WTC11 (cell line): ENCODE results near the gene PPAN. TPM values are rescaled to one million over a fixed set of nuclear protein-coding genes. Genes with fewer than 3 reads are reported as not detected.

ENCODE experiments used
- ATAC-seq: fragments of 200-7000 bp; cut with Tn5 transposase; 2 replicates; pipeline ENCODE4 v1.10.0; 2021; ENCODE audit warnings: mild to moderate bottlenecking, moderate library complexity
- Bru-seq: library from RNA; stranded (reverse); fragments of 400-500 nt; gene quantifications from one replicate; lab custom pipeline; 2021; lab: Mats Ljungman, UMichigan
- CTCF ChIA-PET: fragments of 300-600 bp; sonication (Branson Sonifier 250); formaldehyde crosslinking; loops from one replicate; lab custom pipeline; 2021; ENCODE audit warnings: antibody characterized with exemption; lab: Charles Lee
- POLR2A ChIA-PET: fragments of 350-600 bp; sonication (Branson Sonifier 250); formaldehyde crosslinking; loops from one replicate; lab custom pipeline; 2021; ENCODE audit warnings: antibody characterized with exemption; lab: Charles Lee
- DNase-seq: peaks from one replicate; pipeline ENCODE4 v3.0.0; 2021; ENCODE audit warnings: low spot score
- H3K27ac Mint-ChIP-seq: 2 replicates; pipeline ENCODE4 v1.8.0; 2021; ENCODE audit warnings: mixed read lengths
- H3K27me3 Mint-ChIP-seq: 2 replicates; pipeline ENCODE4 v1.8.0; 2021; ENCODE audit warnings: low read depth, mild to moderate bottlenecking, moderate library complexity, mixed read lengths
- H3K36me3 Mint-ChIP-seq: 2 replicates; pipeline ENCODE4 v1.8.0; 2021; ENCODE audit warnings: mixed read lengths
- H3K4me1 Mint-ChIP-seq: 2 replicates; pipeline ENCODE4 v1.8.0; 2022; ENCODE audit warnings: mixed read lengths
- H3K4me3 Mint-ChIP-seq: 2 replicates; pipeline ENCODE4 v1.8.0; 2021; ENCODE audit warnings: mild to moderate bottlenecking, moderate library complexity, mixed read lengths
- H3K9me3 Mint-ChIP-seq: 2 replicates; pipeline ENCODE4 v1.8.0; 2021; ENCODE audit warnings: mixed read lengths
- CBFB ChIP-seq: sonication (generic); formaldehyde crosslinking; IDR thresholded peaks from 2 replicates; pipeline ENCODE4 v1.8.1; 2022; ENCODE audit warnings: mild to moderate bottlenecking, low read depth, missing genetic modification reagents
- EMX1 ChIP-seq: fragments of 250-450 bp; sonication (Bioruptor Pico); IDR thresholded peaks from 2 replicates; pipeline ENCODE4 v1.8.0; 2021; ENCODE audit warnings: mild to moderate bottlenecking
- ESRRA ChIP-seq: sonication (generic); formaldehyde crosslinking; IDR thresholded peaks from 2 replicates; pipeline ENCODE4 v1.8.1; 2022; ENCODE audit warnings: mild to moderate bottlenecking, missing genetic modification reagents, borderline replicate concordance
- FOXK1 ChIP-seq: sonication (generic); formaldehyde crosslinking; IDR thresholded peaks from 2 replicates; pipeline ENCODE4 v1.8.0; 2022; ENCODE audit warnings: mild to moderate bottlenecking, moderate library complexity, missing genetic modification reagents
- FOXP1 ChIP-seq: sonication (generic); formaldehyde crosslinking; IDR thresholded peaks from 2 replicates; pipeline ENCODE4 v1.8.0; 2022; ENCODE audit warnings: missing genetic modification reagents, mild to moderate bottlenecking, moderate library complexity, borderline replicate concordance
- MXD4 ChIP-seq: fragments of 250-450 bp; sonication (Bioruptor Pico); IDR thresholded peaks from 2 replicates; pipeline ENCODE4 v1.8.0; 2021; ENCODE audit warnings: mild to moderate bottlenecking, moderate library complexity, borderline replicate concordance
- NFE2L1 ChIP-seq: sonication (generic); formaldehyde crosslinking; IDR thresholded peaks from 2 replicates; pipeline ENCODE4 v1.8.1; 2023; ENCODE audit warnings: missing genetic modification reagents
- ZNF121 ChIP-seq: sonication (generic); formaldehyde crosslinking; IDR thresholded peaks from 2 replicates; pipeline ENCODE4 v1.8.0; 2023; ENCODE audit warnings: missing genetic modification reagents
- ZNF219 ChIP-seq: sonication (generic); formaldehyde crosslinking; IDR thresholded peaks from 2 replicates; pipeline ENCODE4 v1.8.0; 2023; ENCODE audit warnings: missing genetic modification reagents, mild to moderate bottlenecking, borderline replicate concordance
- ZNF317 ChIP-seq: sonication (generic); formaldehyde crosslinking; IDR thresholded peaks from 2 replicates; pipeline ENCODE4 v1.8.1; 2023; ENCODE audit warnings: low read depth, mild to moderate bottlenecking, moderate library complexity, missing genetic modification reagents, borderline replicate concordance
- long read RNA-seq, 3 experiments: library from RNA in 1 of 3; library from capped mRNA in 1 of 3; library from polyadenylated mRNA in 1 of 3; unstranded in 2 of 3; stranded (forward) in 1 of 3; transcript quantifications; one replicate each; pipeline ENCODE4 v2.0.0, GENCODE V29; 2021
- total RNA-seq: library from RNA; stranded (reverse); gene quantifications from 3 replicates; pipeline ENCODE4 v1.2.3, GENCODE V29; 2021
- TF ChIP-seq, protein P1 (sequence below): sonication (generic); formaldehyde crosslinking; IDR thresholded peaks from 2 replicates; pipeline ENCODE4 v1.8.0; 2023; ENCODE audit warnings: mild to moderate bottlenecking, missing genetic modification reagents
- TF ChIP-seq, protein P2 (sequence below): sonication (generic); formaldehyde crosslinking; IDR thresholded peaks from 2 replicates; pipeline ENCODE4 v1.8.0; 2022; ENCODE audit warnings: mild to moderate bottlenecking, missing genetic modification reagents
- TF ChIP-seq, protein P3 (sequence below): sonication (generic); formaldehyde crosslinking; IDR thresholded peaks from 2 replicates; pipeline ENCODE4 v1.8.1; 2023; ENCODE audit warnings: mild to moderate bottlenecking, missing genetic modification reagents, moderate library complexity
- TF ChIP-seq, protein P4 (sequence below): sonication (generic); formaldehyde crosslinking; IDR thresholded peaks from 2 replicates; pipeline ENCODE4 v1.8.1; 2023; ENCODE audit warnings: mild to moderate bottlenecking, missing genetic modification reagents
- TF ChIP-seq, protein P5 (sequence below): sonication (generic); formaldehyde crosslinking; IDR thresholded peaks from 2 replicates; pipeline ENCODE4 v1.8.0; 2023; ENCODE audit warnings: missing genetic modification reagents, mild to moderate bottlenecking, borderline replicate concordance
- TF ChIP-seq, protein P6 (sequence below): sonication (generic); formaldehyde crosslinking; IDR thresholded peaks from 2 replicates; pipeline ENCODE4 v1.8.0; 2022; ENCODE audit warnings: mild to moderate bottlenecking, missing genetic modification reagents
- TF ChIP-seq, protein P7 (sequence below): sonication (generic); formaldehyde crosslinking; IDR thresholded peaks from 2 replicates; pipeline ENCODE4 v1.8.0; 2023; ENCODE audit warnings: missing genetic modification reagents

The PPAN gene, protein sequence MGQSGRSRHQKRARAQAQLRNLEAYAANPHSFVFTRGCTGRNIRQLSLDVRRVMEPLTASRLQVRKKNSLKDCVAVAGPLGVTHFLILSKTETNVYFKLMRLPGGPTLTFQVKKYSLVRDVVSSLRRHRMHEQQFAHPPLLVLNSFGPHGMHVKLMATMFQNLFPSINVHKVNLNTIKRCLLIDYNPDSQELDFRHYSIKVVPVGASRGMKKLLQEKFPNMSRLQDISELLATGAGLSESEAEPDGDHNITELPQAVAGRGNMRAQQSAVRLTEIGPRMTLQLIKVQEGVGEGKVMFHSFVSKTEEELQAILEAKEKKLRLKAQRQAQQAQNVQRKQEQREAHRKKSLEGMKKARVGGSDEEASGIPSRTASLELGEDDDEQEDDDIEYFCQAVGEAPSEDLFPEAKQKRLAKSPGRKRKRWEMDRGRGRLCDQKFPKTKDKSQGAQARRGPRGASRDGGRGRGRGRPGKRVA
- total RNA-seq, result 74.1 to 83.7 TPM (median 80.8 TPM) in 3 replicates
- percentile 87 among the genes with signal in this experiment for Bru-seq, nascent RNA
- long read RNA-seq, experiment 1, transcript PPAN-202 (11 exons, 1,575 nt), result minor isoform, 28 of 440 reads
- long read RNA-seq, experiment 1, transcript PPAN-201 (12 exons, 1,657 nt), result major isoform, 380 of 440 reads
- long read RNA-seq, experiment 1, partial matches to known transcripts, result 2 of 440 reads
- long read RNA-seq, experiment 1, other reads (novel, unspliced or antisense), result 28 of 440 reads
- long read RNA-seq, experiment 2, transcript PPAN-208 (3 exons, 1,017 nt), result major isoform, 6 of 14 reads
- long read RNA-seq, experiment 2, transcript PPAN-201 (12 exons, 1,657 nt), result major isoform, 6 of 14 reads
- long read RNA-seq, experiment 2, partial matches to known transcripts, result 0 of 14 reads
- long read RNA-seq, experiment 2, other reads (novel, unspliced or antisense), result 0 of 14 reads
- long read RNA-seq, experiment 3, transcript PPAN-202 (11 exons, 1,575 nt), result minor isoform, 36 of 208 reads
- long read RNA-seq, experiment 3, transcript PPAN-201 (12 exons, 1,657 nt), result major isoform, 152 of 208 reads
- long read RNA-seq, experiment 3, partial matches to known transcripts, result 2 of 208 reads
- long read RNA-seq, experiment 3, other reads (novel, unspliced or antisense), result 17 of 208 reads

DNA sequence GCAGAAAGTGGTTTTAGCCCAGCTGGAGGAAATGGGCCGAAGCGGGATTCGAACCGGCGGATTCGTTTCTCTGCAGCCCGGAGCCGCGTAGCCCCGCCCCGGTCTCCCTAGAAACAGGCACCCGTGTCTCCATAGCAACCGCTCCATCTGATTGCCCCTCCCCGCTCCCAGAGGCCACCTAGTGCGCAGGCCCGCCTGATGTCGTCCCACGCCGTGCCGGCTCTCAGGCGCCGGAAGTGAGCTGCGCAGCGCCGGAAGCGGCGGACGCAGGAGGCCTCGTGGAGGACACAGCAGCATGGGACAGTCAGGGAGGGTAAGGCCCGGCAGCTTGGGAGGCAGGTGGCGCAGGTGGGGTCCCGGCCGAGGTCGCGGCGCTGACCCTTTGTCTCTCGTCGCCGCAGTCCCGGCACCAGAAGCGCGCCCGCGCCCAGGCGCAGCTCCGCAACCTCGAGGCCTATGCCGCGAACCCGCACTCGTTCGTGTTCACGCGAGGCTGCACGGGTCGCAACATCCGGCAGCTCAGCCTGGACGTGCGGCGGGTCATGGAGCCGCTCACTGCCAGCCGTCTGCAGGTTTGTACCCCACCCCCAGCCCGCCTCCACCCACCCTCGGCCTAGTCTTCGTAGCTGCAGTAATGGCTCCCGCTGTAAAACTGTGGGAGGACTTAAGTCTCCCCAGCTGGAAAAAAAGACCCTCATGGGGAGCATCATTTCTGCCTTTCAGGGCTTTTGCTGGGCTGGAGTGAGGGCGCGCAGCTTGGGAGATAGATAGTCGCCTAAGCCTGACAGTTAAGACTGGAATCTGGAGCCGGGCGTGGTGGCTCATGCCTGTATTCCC, at the start of gene PPAN:
PPAN (plus strand) TSS at position 263 of the 837 bp plus-strand sequence; CDS start at position 296, 33 bp downstream.
- H3K4me1 Mint-ChIP-seq, result peaks cover 10% of the 10 kb centered on the region
- peak within 1 kb of the TSS; percentile 84 for H3K27ac Mint-ChIP-seq
- H3K4me3 Mint-ChIP-seq, result peak within 1 kb of the TSS; percentile 95
- peak; percentile 86 for ATAC-seq
- POLR2A ChIA-PET, result interaction anchor here (0.6 to 1.6 kb wide), 5 partner anchors 9 to 86 kb away, joined by 3 to 9 read pairs (median 3); partner anchors contain the start of gene EIF3G
- CTCF ChIA-PET, result interaction anchor here (0.6 to 1.4 kb wide), 8 partner anchors 8 to 366 kb away, joined by 3 to 10 read pairs (median 4); no protein-coding TSS in a partner anchor
- no peaks in the 10 kb centered on the region; the same call in 1 of the 2 replicates for H3K27me3 Mint-ChIP-seq
- no peaks in the 10 kb centered on the region for H3K9me3 Mint-ChIP-seq
- DNase-seq, result peak; percentile 98
- peaks cover 38% of the 10 kb centered on the region for H3K36me3 Mint-ChIP-seq
- TF ChIP-seq, protein P1, sequence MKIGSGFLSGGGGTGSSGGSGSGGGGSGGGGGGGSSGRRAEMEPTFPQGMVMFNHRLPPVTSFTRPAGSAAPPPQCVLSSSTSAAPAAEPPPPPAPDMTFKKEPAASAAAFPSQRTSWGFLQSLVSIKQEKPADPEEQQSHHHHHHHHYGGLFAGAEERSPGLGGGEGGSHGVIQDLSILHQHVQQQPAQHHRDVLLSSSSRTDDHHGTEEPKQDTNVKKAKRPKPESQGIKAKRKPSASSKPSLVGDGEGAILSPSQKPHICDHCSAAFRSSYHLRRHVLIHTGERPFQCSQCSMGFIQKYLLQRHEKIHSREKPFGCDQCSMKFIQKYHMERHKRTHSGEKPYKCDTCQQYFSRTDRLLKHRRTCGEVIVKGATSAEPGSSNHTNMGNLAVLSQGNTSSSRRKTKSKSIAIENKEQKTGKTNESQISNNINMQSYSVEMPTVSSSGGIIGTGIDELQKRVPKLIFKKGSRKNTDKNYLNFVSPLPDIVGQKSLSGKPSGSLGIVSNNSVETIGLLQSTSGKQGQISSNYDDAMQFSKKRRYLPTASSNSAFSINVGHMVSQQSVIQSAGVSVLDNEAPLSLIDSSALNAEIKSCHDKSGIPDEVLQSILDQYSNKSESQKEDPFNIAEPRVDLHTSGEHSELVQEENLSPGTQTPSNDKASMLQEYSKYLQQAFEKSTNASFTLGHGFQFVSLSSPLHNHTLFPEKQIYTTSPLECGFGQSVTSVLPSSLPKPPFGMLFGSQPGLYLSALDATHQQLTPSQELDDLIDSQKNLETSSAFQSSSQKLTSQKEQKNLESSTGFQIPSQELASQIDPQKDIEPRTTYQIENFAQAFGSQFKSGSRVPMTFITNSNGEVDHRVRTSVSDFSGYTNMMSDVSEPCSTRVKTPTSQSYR (CRISPR knock-in tag), result 0 out of 2 replicates have a peak, but pooled peaks have one; percentile 12
- TF ChIP-seq FOXP1 (CRISPR knock-in tag), result peak; percentile 91; the same call in 1 of the 2 replicates
- 0 out of 2 replicates have a peak, but pooled peaks have one; percentile 69 for TF ChIP-seq ZNF219 (CRISPR knock-in tag)
- TF ChIP-seq, protein P2, sequence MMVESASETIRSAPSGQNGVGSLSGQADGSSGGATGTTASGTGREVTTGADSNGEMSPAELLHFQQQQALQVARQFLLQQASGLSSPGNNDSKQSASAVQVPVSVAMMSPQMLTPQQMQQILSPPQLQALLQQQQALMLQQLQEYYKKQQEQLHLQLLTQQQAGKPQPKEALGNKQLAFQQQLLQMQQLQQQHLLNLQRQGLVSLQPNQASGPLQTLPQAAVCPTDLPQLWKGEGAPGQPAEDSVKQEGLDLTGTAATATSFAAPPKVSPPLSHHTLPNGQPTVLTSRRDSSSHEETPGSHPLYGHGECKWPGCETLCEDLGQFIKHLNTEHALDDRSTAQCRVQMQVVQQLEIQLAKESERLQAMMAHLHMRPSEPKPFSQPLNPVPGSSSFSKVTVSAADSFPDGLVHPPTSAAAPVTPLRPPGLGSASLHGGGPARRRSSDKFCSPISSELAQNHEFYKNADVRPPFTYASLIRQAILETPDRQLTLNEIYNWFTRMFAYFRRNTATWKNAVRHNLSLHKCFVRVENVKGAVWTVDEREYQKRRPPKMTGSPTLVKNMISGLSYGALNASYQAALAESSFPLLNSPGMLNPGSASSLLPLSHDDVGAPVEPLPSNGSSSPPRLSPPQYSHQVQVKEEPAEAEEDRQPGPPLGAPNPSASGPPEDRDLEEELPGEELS (CRISPR knock-in tag), result peak; percentile 75
- TF ChIP-seq, protein P3, sequence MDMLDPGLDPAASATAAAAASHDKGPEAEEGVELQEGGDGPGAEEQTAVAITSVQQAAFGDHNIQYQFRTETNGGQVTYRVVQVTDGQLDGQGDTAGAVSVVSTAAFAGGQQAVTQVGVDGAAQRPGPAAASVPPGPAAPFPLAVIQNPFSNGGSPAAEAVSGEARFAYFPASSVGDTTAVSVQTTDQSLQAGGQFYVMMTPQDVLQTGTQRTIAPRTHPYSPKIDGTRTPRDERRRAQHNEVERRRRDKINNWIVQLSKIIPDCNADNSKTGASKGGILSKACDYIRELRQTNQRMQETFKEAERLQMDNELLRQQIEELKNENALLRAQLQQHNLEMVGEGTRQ, result peak; percentile 49
- TF ChIP-seq, protein P4, sequence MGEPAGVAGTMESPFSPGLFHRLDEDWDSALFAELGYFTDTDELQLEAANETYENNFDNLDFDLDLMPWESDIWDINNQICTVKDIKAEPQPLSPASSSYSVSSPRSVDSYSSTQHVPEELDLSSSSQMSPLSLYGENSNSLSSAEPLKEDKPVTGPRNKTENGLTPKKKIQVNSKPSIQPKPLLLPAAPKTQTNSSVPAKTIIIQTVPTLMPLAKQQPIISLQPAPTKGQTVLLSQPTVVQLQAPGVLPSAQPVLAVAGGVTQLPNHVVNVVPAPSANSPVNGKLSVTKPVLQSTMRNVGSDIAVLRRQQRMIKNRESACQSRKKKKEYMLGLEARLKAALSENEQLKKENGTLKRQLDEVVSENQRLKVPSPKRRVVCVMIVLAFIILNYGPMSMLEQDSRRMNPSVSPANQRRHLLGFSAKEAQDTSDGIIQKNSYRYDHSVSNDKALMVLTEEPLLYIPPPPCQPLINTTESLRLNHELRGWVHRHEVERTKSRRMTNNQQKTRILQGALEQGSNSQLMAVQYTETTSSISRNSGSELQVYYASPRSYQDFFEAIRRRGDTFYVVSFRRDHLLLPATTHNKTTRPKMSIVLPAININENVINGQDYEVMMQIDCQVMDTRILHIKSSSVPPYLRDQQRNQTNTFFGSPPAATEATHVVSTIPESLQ, result no peak
- TF ChIP-seq CBFB (CRISPR knock-in tag), result 0 out of 2 replicates have a peak, but pooled peaks have one; percentile 54
- peak; percentile 98 for TF ChIP-seq FOXK1 (CRISPR knock-in tag)
- TF ChIP-seq NFE2L1 (CRISPR knock-in tag), result peak; percentile 70; the same call in 1 of the 2 replicates
- TF ChIP-seq EMX1, result 0 out of 2 replicates have a peak, but pooled peaks have one; percentile 60
- 0 out of 2 replicates have a peak, but pooled peaks have one; percentile 56 for TF ChIP-seq ZNF121 (CRISPR knock-in tag)
- peak; percentile 82; the same call in 1 of the 2 replicates for TF ChIP-seq ESRRA
- no peak for TF ChIP-seq MXD4 (CRISPR knock-in tag)
- TF ChIP-seq, protein P5, sequence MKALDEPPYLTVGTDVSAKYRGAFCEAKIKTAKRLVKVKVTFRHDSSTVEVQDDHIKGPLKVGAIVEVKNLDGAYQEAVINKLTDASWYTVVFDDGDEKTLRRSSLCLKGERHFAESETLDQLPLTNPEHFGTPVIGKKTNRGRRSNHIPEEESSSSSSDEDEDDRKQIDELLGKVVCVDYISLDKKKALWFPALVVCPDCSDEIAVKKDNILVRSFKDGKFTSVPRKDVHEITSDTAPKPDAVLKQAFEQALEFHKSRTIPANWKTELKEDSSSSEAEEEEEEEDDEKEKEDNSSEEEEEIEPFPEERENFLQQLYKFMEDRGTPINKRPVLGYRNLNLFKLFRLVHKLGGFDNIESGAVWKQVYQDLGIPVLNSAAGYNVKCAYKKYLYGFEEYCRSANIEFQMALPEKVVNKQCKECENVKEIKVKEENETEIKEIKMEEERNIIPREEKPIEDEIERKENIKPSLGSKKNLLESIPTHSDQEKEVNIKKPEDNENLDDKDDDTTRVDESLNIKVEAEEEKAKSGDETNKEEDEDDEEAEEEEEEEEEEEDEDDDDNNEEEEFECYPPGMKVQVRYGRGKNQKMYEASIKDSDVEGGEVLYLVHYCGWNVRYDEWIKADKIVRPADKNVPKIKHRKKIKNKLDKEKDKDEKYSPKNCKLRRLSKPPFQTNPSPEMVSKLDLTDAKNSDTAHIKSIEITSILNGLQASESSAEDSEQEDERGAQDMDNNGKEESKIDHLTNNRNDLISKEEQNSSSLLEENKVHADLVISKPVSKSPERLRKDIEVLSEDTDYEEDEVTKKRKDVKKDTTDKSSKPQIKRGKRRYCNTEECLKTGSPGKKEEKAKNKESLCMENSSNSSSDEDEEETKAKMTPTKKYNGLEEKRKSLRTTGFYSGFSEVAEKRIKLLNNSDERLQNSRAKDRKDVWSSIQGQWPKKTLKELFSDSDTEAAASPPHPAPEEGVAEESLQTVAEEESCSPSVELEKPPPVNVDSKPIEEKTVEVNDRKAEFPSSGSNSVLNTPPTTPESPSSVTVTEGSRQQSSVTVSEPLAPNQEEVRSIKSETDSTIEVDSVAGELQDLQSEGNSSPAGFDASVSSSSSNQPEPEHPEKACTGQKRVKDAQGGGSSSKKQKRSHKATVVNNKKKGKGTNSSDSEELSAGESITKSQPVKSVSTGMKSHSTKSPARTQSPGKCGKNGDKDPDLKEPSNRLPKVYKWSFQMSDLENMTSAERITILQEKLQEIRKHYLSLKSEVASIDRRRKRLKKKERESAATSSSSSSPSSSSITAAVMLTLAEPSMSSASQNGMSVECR (CRISPR knock-in tag), result peak; percentile 95
- TF ChIP-seq, protein P6, sequence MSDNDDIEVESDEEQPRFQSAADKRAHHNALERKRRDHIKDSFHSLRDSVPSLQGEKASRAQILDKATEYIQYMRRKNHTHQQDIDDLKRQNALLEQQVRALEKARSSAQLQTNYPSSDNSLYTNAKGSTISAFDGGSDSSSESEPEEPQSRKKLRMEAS, result peak; percentile 99
- no peak for TF ChIP-seq ZNF317 (CRISPR knock-in tag)
- TF ChIP-seq, protein P7, sequence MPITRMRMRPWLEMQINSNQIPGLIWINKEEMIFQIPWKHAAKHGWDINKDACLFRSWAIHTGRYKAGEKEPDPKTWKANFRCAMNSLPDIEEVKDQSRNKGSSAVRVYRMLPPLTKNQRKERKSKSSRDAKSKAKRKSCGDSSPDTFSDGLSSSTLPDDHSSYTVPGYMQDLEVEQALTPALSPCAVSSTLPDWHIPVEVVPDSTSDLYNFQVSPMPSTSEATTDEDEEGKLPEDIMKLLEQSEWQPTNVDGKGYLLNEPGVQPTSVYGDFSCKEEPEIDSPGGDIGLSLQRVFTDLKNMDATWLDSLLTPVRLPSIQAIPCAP, result peak; percentile 84
